Body of pancreas (tissue), 4 donors: ENCODE results near the gene ETS1.

ENCODE experiments used
- CTCF ChIP-seq, 7 experiments: fragments of 450-650 bp in 4 of 7; fragments of 200-600 bp in 3 of 7; sonication (generic) in 3 of 7; IDR thresholded peaks; one replicate each; pipeline ENCODE4 v1.5.1; 2016 to 2019; ENCODE audit warnings: antibody characterized with exemption in 7 of 7
- POLR2A ChIP-seq, 3 donors: fragments of 450-650 bp; IDR thresholded peaks; one replicate each; pipeline ENCODE4 v1.6.1; 2016; ENCODE audit warnings: antibody characterized with exemption in 3 of 3, mild to moderate bottlenecking in 2 of 3

GRCh38 chr11:128437136-128437535, 150.2 kb downstream of the ETS1 start:
- no peak for TF ChIP-seq CTCF (IDR thresholded peaks at IDR 0.05)
- no peak for TF ChIP-seq POLR2A (IDR thresholded peaks at IDR 0.05)
